ENCODE results near the gene BTBD16. TPM values are rescaled to one million over a fixed set of nuclear protein-coding genes. Genes with fewer than 3 reads are reported as not detected.

BTBD16 gene
- total and polyA plus RNA-seq, 2 of the 13 experiments (the other 11 are each of a cell fraction or from before 2014, with no cell fraction given): 5.0 to 11.9 TPM

DNA sequence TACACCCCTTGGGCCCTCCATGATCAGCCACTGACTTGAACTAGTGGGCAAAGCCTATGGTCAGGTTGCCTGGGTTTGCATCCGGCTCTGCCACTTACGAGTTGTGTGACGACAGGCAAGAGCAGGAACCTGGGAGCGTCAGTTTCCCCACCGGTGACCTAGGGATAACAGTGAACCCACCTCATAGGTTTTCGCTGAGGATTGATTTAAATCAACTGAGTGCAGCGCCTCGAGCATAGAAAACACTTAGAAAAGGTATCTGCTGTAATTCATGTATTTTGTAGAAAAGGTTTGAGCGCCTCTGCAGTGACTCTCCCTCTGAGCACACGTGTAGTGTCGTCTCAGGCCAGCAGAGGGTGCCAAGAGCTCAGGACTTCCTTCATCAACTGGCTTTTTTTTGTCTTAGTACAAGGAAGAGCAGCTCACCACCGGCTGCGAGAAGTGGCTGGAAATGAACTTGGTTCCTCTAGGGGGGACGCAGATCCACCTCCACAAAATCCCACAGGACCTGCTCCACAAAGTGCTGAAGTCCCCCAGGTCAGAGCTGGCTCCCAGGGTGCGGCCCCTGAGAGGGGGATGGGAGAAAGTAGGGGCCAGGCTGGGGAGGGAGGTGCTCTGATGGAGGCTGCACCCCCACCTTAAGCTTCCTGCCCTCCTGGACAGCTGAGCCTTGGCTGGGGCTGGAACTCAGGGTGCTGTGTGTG is 27.7 kb downstream of the BTBD16 start (continued):
- TF ChIP-seq, protein P1, sequence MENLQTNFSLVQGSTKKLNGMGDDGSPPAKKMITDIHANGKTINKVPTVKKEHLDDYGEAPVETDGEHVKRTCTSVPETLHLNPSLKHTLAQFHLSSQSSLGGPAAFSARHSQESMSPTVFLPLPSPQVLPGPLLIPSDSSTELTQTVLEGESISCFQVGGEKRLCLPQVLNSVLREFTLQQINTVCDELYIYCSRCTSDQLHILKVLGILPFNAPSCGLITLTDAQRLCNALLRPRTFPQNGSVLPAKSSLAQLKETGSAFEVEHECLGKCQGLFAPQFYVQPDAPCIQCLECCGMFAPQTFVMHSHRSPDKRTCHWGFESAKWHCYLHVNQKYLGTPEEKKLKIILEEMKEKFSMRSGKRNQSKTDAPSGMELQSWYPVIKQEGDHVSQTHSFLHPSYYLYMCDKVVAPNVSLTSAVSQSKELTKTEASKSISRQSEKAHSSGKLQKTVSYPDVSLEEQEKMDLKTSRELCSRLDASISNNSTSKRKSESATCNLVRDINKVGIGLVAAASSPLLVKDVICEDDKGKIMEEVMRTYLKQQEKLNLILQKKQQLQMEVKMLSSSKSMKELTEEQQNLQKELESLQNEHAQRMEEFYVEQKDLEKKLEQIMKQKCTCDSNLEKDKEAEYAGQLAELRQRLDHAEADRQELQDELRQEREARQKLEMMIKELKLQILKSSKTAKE (CRISPR knock-in tag; IDR thresholded peaks at IDR 0.05; ENCODE audit: borderline replicate concordance): no peak
- no peak for TF ChIP-seq HDAC6 (IDR thresholded peaks at IDR 0.05; ENCODE audit: low read depth, low read length)
- no peak for TF ChIP-seq ZNF7 (CRISPR knock-in tag; IDR thresholded peaks at IDR 0.05)
- TF ChIP-seq ASH2L (IDR thresholded peaks at IDR 0.05; ENCODE audit: insufficient read length, low read depth, low read length): peak; percentile 33
- no peak for TF ChIP-seq ZNF816 (CRISPR knock-in tag; IDR thresholded peaks at IDR 0.05; ENCODE audit: borderline replicate concordance)
- no peak for TF ChIP-seq GTF3A (CRISPR knock-in tag; conservative IDR thresholded peaks at IDR 0.05)
- TF ChIP-seq SKI (IDR thresholded peaks at IDR 0.05; ENCODE audit: partially characterized antibody): no peak
- no peak for TF ChIP-seq ZNF225 (CRISPR knock-in tag; IDR thresholded peaks at IDR 0.05)
- peak; percentile 51; the same call in 1 of the 2 replicates for TF ChIP-seq BRD4 (CRISPR knock-in tag; IDR thresholded peaks at IDR 0.05)
- TF ChIP-seq ZNF20 (CRISPR knock-in tag; IDR thresholded peaks at IDR 0.05): no peak
- no peak for TF ChIP-seq YEATS4 (CRISPR knock-in tag; IDR thresholded peaks at IDR 0.05; ENCODE audit: borderline replicate concordance)
- TF ChIP-seq, protein P2, sequence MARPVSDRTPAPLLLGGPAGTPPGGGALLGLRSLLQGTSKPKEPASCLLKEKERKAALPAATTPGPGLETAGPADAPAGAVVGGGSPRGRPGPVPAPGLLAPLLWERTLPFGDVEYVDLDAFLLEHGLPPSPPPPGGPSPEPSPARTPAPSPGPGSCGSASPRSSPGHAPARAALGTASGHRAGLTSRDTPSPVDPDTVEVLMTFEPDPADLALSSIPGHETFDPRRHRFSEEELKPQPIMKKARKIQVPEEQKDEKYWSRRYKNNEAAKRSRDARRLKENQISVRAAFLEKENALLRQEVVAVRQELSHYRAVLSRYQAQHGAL (CRISPR knock-in tag; IDR thresholded peaks at IDR 0.05; ENCODE audit: not compliant biosample characterization): no peak
- TF ChIP-seq NFKB2 (CRISPR knock-in tag; IDR thresholded peaks at IDR 0.05; ENCODE audit: borderline replicate concordance): no peak; the same call in 1 of the 2 replicates
- TF ChIP-seq, protein P3, sequence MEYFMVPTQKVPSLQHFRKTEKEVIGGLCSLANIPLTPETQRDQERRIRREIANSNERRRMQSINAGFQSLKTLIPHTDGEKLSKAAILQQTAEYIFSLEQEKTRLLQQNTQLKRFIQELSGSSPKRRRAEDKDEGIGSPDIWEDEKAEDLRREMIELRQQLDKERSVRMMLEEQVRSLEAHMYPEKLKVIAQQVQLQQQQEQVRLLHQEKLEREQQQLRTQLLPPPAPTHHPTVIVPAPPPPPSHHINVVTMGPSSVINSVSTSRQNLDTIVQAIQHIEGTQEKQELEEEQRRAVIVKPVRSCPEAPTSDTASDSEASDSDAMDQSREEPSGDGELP (IDR thresholded peaks at IDR 0.05; ENCODE audit: borderline replicate concordance, low read depth): peak; percentile 13; the same call in 1 of the 2 replicates
- no peak for TF ChIP-seq ZFYVE20 (CRISPR knock-in tag; IDR thresholded peaks at IDR 0.05; ENCODE audit: borderline replicate concordance, low read depth)
- TF ChIP-seq NBN (conservative IDR thresholded peaks at IDR 0.05): no peak
- no peak for TF ChIP-seq SOX6 (IDR thresholded peaks at IDR 0.05)
- TF ChIP-seq SOX6 (CRISPR knock-in tag; IDR thresholded peaks at IDR 0.05): peak; percentile 26; the same call in 1 of the 2 replicates
- TF ChIP-seq, protein P4, sequence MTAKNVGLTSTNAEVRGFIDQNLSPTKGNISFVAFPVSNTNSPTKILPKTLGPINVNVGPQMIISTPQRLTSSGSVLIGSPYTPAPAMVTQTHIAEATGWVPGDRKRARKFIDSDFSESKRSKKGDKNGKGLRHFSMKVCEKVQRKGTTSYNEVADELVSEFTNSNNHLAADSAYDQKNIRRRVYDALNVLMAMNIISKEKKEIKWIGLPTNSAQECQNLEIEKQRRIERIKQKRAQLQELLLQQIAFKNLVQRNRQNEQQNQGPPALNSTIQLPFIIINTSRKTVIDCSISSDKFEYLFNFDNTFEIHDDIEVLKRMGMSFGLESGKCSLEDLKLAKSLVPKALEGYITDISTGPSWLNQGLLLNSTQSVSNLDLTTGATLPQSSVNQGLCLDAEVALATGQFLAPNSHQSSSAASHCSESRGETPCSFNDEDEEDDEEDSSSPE (CRISPR knock-in tag; IDR thresholded peaks at IDR 0.05): no peak
- no peak for TF ChIP-seq ZFP41 (CRISPR knock-in tag; IDR thresholded peaks at IDR 0.05; ENCODE audit: borderline replicate concordance)
- TF ChIP-seq ZBTB3 (CRISPR knock-in tag; IDR thresholded peaks at IDR 0.05; ENCODE audit: borderline replicate concordance, low read depth): no peak
- TF ChIP-seq, protein P5, sequence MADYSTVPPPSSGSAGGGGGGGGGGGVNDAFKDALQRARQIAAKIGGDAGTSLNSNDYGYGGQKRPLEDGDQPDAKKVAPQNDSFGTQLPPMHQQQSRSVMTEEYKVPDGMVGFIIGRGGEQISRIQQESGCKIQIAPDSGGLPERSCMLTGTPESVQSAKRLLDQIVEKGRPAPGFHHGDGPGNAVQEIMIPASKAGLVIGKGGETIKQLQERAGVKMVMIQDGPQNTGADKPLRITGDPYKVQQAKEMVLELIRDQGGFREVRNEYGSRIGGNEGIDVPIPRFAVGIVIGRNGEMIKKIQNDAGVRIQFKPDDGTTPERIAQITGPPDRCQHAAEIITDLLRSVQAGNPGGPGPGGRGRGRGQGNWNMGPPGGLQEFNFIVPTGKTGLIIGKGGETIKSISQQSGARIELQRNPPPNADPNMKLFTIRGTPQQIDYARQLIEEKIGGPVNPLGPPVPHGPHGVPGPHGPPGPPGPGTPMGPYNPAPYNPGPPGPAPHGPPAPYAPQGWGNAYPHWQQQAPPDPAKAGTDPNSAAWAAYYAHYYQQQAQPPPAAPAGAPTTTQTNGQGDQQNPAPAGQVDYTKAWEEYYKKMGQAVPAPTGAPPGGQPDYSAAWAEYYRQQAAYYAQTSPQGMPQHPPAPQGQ (CRISPR knock-in tag; IDR thresholded peaks at IDR 0.05; ENCODE audit: borderline replicate concordance): no peak
- no peak for TF ChIP-seq MAFG (CRISPR knock-in tag; IDR thresholded peaks at IDR 0.05)
- peak; percentile 44; the same call in 1 of the 2 replicates for TF ChIP-seq SAP130 (CRISPR knock-in tag; IDR thresholded peaks at IDR 0.05; ENCODE audit: low read depth)

Measured in HepG2 (cell line).